Lung (tissue), 12 donors: ENCODE measurements around the gene NABP1. TPM values are rescaled to one million over a fixed set of nuclear protein-coding genes. Genes with fewer than 3 reads are reported as not detected.

Experiments used
- ATAC-seq: fragments of 200-7000 bp; cut with Tn5 transposase; one replicate; pipeline ENCODE4 v1.9.1; 2020; ENCODE audit warnings: moderate number of reproducible peaks; ENCODE audit not compliant: insufficient read depth, low FRiP score
- DNase-seq, 3 donors: peaks; one replicate each; pipeline ENCODE4 v3.0.0-alpha.2; 2013 to 2017
- H3K27ac ChIP-seq, 2 donors: one replicate each; pipeline ENCODE4 v1.5.1; 2013; ENCODE audit warnings: mild to moderate bottlenecking in 2 of 2, moderate library complexity in 2 of 2, control low read depth in 1 of 2, inconsistent platforms in 1 of 2, low read depth in 1 of 2, low read length in 1 of 2
- H3K27me3 ChIP-seq, 3 donors: one replicate each; pipeline ENCODE4 v1.5.1; 2013; ENCODE audit warnings: low read length in 2 of 3; ENCODE audit not compliant: control insufficient read depth in 3 of 3, insufficient read depth in 3 of 3
- H3K36me3 ChIP-seq, 4 donors: one replicate each; pipeline ENCODE4 v1.5.1; 2013; ENCODE audit warnings: low read length in 4 of 4, mild to moderate bottlenecking in 1 of 4, moderate library complexity in 1 of 4; ENCODE audit not compliant: control insufficient read depth in 4 of 4, insufficient read depth in 4 of 4
- H3K4me1 ChIP-seq, 5 donors: one replicate each; pipeline ENCODE4 v1.5.1; 2013; ENCODE audit warnings: low read length in 5 of 5, mild to moderate bottlenecking in 2 of 5, moderate library complexity in 1 of 5; ENCODE audit not compliant: control insufficient read depth in 5 of 5, insufficient read depth in 5 of 5
- H3K4me3 ChIP-seq: one replicate; pipeline ENCODE4 v1.5.1; 2013; ENCODE audit warnings: mild to moderate bottlenecking, control low read depth, moderate library complexity
- H3K9ac ChIP-seq, 2 donors: one replicate each; pipeline ENCODE4 v1.5.1; 2013; ENCODE audit warnings: low read length in 2 of 2, control low read depth in 1 of 2; ENCODE audit not compliant: insufficient read depth in 1 of 2
- H3K9me3 ChIP-seq, 4 donors: one replicate each; pipeline ENCODE4 v1.5.1; 2013; ENCODE audit warnings: low read length in 3 of 4, mild to moderate bottlenecking in 1 of 4, moderate library complexity in 1 of 4; ENCODE audit not compliant: control insufficient read depth in 4 of 4, insufficient read depth in 3 of 4
- WGBS, 2 donors: extraction: QIAGEN DNeasy Blood & Tissue Kit; methylation state at CpG; one replicate each; pipeline ENCODE4 v1.1.7; 2013; 5-methylcytosine and 5-hydroxymethylcytosine counted together
- polyA plus RNA-seq, 2 donors: library from polyadenylated mRNA; stranded (reverse); fragments of 200-250 nt; gene quantifications; one replicate each; pipeline ENCODE4 v1.2.1, GENCODE V29; 2013
- total RNA-seq, 2 donors: library from RNA; depleted of rRNA in 1 of 2; stranded (reverse); fragments of >200 nt in 1 of 2; gene quantifications; one replicate each; pipeline ENCODE4 v1.2.1, GENCODE V29; 2014 to 2021
- TF ChIP-seq, protein P1 (sequence below): IDR thresholded peaks from 2 replicates; pipeline ENCODE4 v1.5.1; 2012; ENCODE audit warnings: mild to moderate bottlenecking; ENCODE audit errors: control extremely low read depth, extremely low read depth
- donor health status: control.
- donor health status: control.
- donor health status: Bipolar disorder and iron deficiency.
- donor health status: healthy.
- donor health status: DM: yes; HTN: yes; CAD: no.

NABP1 gene
- total and polyA plus RNA-seq, 4 donors, result 22.5 to 66.3 (median 49.1) TPM

GRCh38 chr2:191679818-191680600 lies 2.1 kb downstream of the NABP1 start:
- DNase-seq (no peak), ATAC-seq (no peak)
- H3K27ac ChIP-seq, result peak overlapping the region in 1 of 2 donors; percentile 1
- H3K9me3 ChIP-seq, result no peaks in the 10 kb centered on the region
- H3K27me3 ChIP-seq, result no peaks in the 10 kb centered on the region
- H3K9ac ChIP-seq, result no peak overlapping the region
- TF ChIP-seq, protein P1, sequence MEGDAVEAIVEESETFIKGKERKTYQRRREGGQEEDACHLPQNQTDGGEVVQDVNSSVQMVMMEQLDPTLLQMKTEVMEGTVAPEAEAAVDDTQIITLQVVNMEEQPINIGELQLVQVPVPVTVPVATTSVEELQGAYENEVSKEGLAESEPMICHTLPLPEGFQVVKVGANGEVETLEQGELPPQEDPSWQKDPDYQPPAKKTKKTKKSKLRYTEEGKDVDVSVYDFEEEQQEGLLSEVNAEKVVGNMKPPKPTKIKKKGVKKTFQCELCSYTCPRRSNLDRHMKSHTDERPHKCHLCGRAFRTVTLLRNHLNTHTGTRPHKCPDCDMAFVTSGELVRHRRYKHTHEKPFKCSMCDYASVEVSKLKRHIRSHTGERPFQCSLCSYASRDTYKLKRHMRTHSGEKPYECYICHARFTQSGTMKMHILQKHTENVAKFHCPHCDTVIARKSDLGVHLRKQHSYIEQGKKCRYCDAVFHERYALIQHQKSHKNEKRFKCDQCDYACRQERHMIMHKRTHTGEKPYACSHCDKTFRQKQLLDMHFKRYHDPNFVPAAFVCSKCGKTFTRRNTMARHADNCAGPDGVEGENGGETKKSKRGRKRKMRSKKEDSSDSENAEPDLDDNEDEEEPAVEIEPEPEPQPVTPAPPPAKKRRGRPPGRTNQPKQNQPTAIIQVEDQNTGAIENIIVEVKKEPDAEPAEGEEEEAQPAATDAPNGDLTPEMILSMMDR, result no peak
- H3K36me3 ChIP-seq, result peaks cover 0 to 13% (median 8%) of the 10 kb centered on the region in 4 donors
- H3K4me3 ChIP-seq, result no peak overlapping the region
- peaks cover 0 to 7% (median 0%) of the 10 kb centered on the region in 5 donors for H3K4me1 ChIP-seq
- WGBS, 2 donors, result 90 to 93% methylated on average over 4 of the region's 4 CpGs

DNA sequence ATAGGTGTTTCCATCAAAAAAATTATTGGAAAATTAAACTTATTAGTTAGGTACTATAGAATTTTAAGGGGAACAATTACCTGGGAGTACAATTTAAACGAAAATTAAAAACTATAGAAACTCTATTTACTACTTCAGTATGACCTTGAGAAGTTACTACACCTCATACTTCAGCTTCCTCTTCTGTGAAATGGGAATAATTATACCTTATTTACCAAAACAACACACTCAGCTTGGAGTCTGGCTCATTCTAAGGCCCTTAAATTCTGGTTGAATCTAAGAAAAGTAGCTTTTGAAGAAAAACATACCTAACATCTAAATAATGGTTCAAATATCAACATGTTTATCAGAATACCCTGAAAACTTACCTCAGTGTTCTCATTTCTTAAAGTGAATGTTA lies 2.7 kb downstream of the NABP1 start:
- Histone ChIP-seq H3K27me3 (no peaks in the 10 kb centered on the region), H3K9ac (no peak overlapping the region), H3K36me3 (peaks cover 0 to 17% (median 10%) of the 10 kb centered on the region in 4 donors), H3K4me1 (peaks cover 0 to 7% (median 0%) of the 10 kb centered on the region in 5 donors), H3K4me3 (no peak overlapping the region), H3K27ac (no peak overlapping the region), H3K9me3 (no peaks in the 10 kb centered on the region)
- ATAC-seq, result no peak
- no peak for DNase-seq
- 79 to 83% methylated on average over 1 of the region's 1 CpG for WGBS, 2 donors
- TF ChIP-seq, protein P1, result no peak

- H3K9me3 ChIP-seq, result no peaks in the 10 kb centered on the region
- peaks cover 0 to 18% (median 10%) of the 10 kb centered on the region in 4 donors for H3K36me3 ChIP-seq
- H3K4me3 ChIP-seq, result no peak overlapping the region
- TF ChIP-seq, protein P1, result no peak
- no peak overlapping the region for H3K9ac ChIP-seq
- DNase-seq (no peak), ATAC-seq (no peak)
- no peak overlapping the region for H3K27ac ChIP-seq
- H3K27me3 ChIP-seq, result no peaks in the 10 kb centered on the region
- 92 to 95% methylated on average over 6 of the region's 6 CpGs for WGBS, 2 donors
- peaks cover 0 to 4% (median 0%) of the 10 kb centered on the region in 5 donors for H3K4me1 ChIP-seq
Observed at GRCh38 chr2:191682126-191682525, 4.2 kb downstream of the NABP1 start.
